ENCODE data around the gene TESK1.

- no peak for TF ChIP-seq CTCF (IDR thresholded peaks at IDR 0.05)
- no peak for TF ChIP-seq POLR2AphosphoS5 (IDR thresholded peaks at IDR 0.05)
- no peak for TF ChIP-seq EP300 (IDR thresholded peaks at IDR 0.05; ENCODE audit: low read depth)
Observed at GRCh38 chr9:35575478-35575877, 29.6 kb upstream of the TESK1 start.
